ENCODE measurements around the gene TSHZ3.

The TSHZ3 gene

GRCh38 chr19:31263328-31263727, 85.9 kb downstream of the TSHZ3 start:
- no peak for DNase-seq (ENCODE audit: low read depth in 2 of 2)

- no peak for DNase-seq (ENCODE audit: low read depth in 2 of 2)
These were observed 86.5 kb downstream of the TSHZ3 start for GRCh38 chr19:31262725-31263191.

GRCh38 chr19:31261603-31262212, 87.5 kb downstream of the TSHZ3 start:
- no peak for DNase-seq (ENCODE audit: low read depth in 2 of 2)

- DNase-seq (ENCODE audit: low read depth in 2 of 2), result no peak
These were observed 88.1 kb downstream of the TSHZ3 start for GRCh38 chr19:31261019-31261602.

GRCh38 chr19:31260171-31260933, 88.9 kb downstream of the TSHZ3 start:
- DNase-seq (ENCODE audit: low read depth in 2 of 2), result no peak

- DNase-seq (ENCODE audit: low read depth in 2 of 2), result no peak
These were observed 90.8 kb downstream of the TSHZ3 start for GRCh38 chr19:31258211-31259052.

- DNase-seq (ENCODE audit: low read depth in 2 of 2), result no peak
These were observed 91.7 kb downstream of the TSHZ3 start for GRCh38 chr19:31257426-31258130.

GRCh38 chr19:31257025-31257424, 92.2 kb downstream of the TSHZ3 start:
- no peak for DNase-seq (ENCODE audit: low read depth in 2 of 2)

GRCh38 chr19:31256593-31256960, 92.7 kb downstream of the TSHZ3 start:
- no peak for DNase-seq (ENCODE audit: low read depth in 2 of 2)

- no peak for DNase-seq (ENCODE audit: low read depth in 2 of 2)
These were observed 93.2 kb downstream of the TSHZ3 start for GRCh38 chr19:31255831-31256592.

- DNase-seq (ENCODE audit: low read depth in 2 of 2), result no peak
These were observed 93.9 kb downstream of the TSHZ3 start for GRCh38 chr19:31255174-31255799.

- DNase-seq (ENCODE audit: low read depth in 2 of 2), result no peak
These were observed 94.6 kb downstream of the TSHZ3 start for GRCh38 chr19:31254611-31255010.

GRCh38 chr19:31254180-31254551, 95.1 kb downstream of the TSHZ3 start:
- no peak for DNase-seq (ENCODE audit: low read depth in 2 of 2)

GRCh38 chr19:31253526-31254179, 95.6 kb downstream of the TSHZ3 start:
- DNase-seq (ENCODE audit: low read depth in 2 of 2), result no peak

- DNase-seq (ENCODE audit: low read depth in 2 of 2), result no peak
These were observed 96.8 kb downstream of the TSHZ3 start for GRCh38 chr19:31252441-31252840.

GRCh38 chr19:31249217-31249616, 100.0 kb downstream of the TSHZ3 start:
- DNase-seq (ENCODE audit: low read depth in 2 of 2), result no peak

- DNase-seq (ENCODE audit: low read depth in 2 of 2), result no peak
These were observed 113.4 kb downstream of the TSHZ3 start for GRCh38 chr19:31235806-31236205.

- DNase-seq (ENCODE audit: low read depth in 2 of 2), result no peak
These were observed 115.9 kb downstream of the TSHZ3 start for GRCh38 chr19:31233295-31233800.

- DNase-seq (ENCODE audit: low read depth in 2 of 2), result no peak
These were observed 116.4 kb downstream of the TSHZ3 start for GRCh38 chr19:31232871-31233270.

GRCh38 chr19:31232180-31232579, 117.1 kb downstream of the TSHZ3 start:
- DNase-seq (ENCODE audit: low read depth in 2 of 2), result no peak
